ENCODE results near the gene HS6ST3.

- TF ChIP-seq CTCF (IDR thresholded peaks at IDR 0.05) (no peak), EP300 (IDR thresholded peaks at IDR 0.05) (no peak), POLR2A (IDR thresholded peaks at IDR 0.05) (no peak)
Observed at GRCh38 chr13:96751089-96751488, 661.2 kb downstream of the HS6ST3 start.

All from upper lobe of left lung (tissue), 4 donors.